GM18499 (cell line): Measurements from ENCODE around the gene NFKBIB.
A peak's percentile ranks its signal among the peaks of the same experiment; 100 is the strongest.
"Not testable (repeated sequence)": the region's sequence is repeated elsewhere in the genome, so short reads cannot be mapped to it uniquely, and the experiment has no call there.

Experiments used
- ATAC-seq: cut with Tn5 transposase; IDR thresholded peaks from one replicate; pipeline ENCODE4 v1.9.1; 2021; ENCODE audit warnings: moderate number of reproducible peaks; ENCODE audit not compliant: insufficient read depth, unreplicated experiment

Gene NFKBIB

GRCh38 chr19:38922482-38922881 lies 22.7 kb downstream of the NFKBIB start:
- no peak for ATAC-seq

- ATAC-seq = no peak
Observed at GRCh38 chr19:38924388-38924787, 24.6 kb downstream of the NFKBIB start.

GRCh38 chr19:38928391-38929001 lies 28.7 kb downstream of the NFKBIB start:
- ATAC-seq = no peak

- ATAC-seq = peak; percentile 47
Observed at GRCh38 chr19:38929929-38930775, 30.4 kb downstream of the NFKBIB start, which contains the start of gene SARS2. Gene SARS2 (minus strand): TSS chr19:38930763. CDS start chr19:38930736, 27 bp downstream.

GRCh38 chr19:38930776-38931520 lies 31.2 kb downstream of the NFKBIB start, which contains the start of gene MRPS12:
Gene MRPS12 (plus strand): TSS chr19:38930944. CDS start chr19:38931295, 351 bp downstream.
- ATAC-seq = peak; percentile 72

GRCh38 chr19:38931521-38931793 lies 31.7 kb downstream of the NFKBIB start:
- no peak for ATAC-seq

- ATAC-seq = no peak
Observed at GRCh38 chr19:38932425-38933179, 32.8 kb downstream of the NFKBIB start.

GRCh38 chr19:38933544-38933943 lies 33.8 kb downstream of the NFKBIB start:
- no peak for ATAC-seq

GRCh38 chr19:38939957-38940356 lies 40.2 kb downstream of the NFKBIB start:
- ATAC-seq = no peak

GRCh38 chr19:38941466-38941865 lies 41.7 kb downstream of the NFKBIB start:
- not testable (repeated sequence) for ATAC-seq

- no peak for ATAC-seq
Observed at GRCh38 chr19:38941979-38942378, 42.2 kb downstream of the NFKBIB start.

GRCh38 chr19:38942471-38943181 lies 42.9 kb downstream of the NFKBIB start:
- no peak for ATAC-seq

- ATAC-seq = no peak
Observed at GRCh38 chr19:38944981-38945506, 45.3 kb downstream of the NFKBIB start.

- ATAC-seq = no peak
Observed at GRCh38 chr19:38945562-38946228, 45.9 kb downstream of the NFKBIB start.

- ATAC-seq = no peak
Observed at GRCh38 chr19:38946229-38947010, 46.7 kb downstream of the NFKBIB start.

GRCh38 chr19:38949580-38950367 lies 50.0 kb downstream of the NFKBIB start:
- no peak for ATAC-seq

- no peak for ATAC-seq
Observed at GRCh38 chr19:38951187-38951586, 51.4 kb downstream of the NFKBIB start.
